GM12878 (cell line): ENCODE results near the gene DNASE1L1. TPM values are rescaled to one million over a fixed set of nuclear protein-coding genes. Genes with fewer than 3 reads are reported as not detected.

ENCODE experiments used
- CEBPB ChIP-seq, 2 experiments: fragments of 150-350 bp in 1 of 2; IDR thresholded peaks; 2 replicates each; pipeline ENCODE4 v1.6.1; 2012 to 2014; ENCODE audit warnings: low read depth in 2 of 2, low read length in 2 of 2, borderline replicate concordance in 1 of 2, inconsistent platforms in 1 of 2
- IKZF2 ChIP-seq, 2 experiments: fragments of 450-650 bp; IDR thresholded peaks; 2 replicates each; pipeline ENCODE4 v1.6.1; 2017; ENCODE audit warnings: mild to moderate bottlenecking in 2 of 2, moderate library complexity in 2 of 2
- KLF5 ChIP-seq: fragments of 450-650 bp; IDR thresholded peaks from 2 replicates; pipeline ENCODE4 v1.6.1; 2014; ENCODE audit warnings: mild to moderate bottlenecking; ENCODE audit not compliant: partially characterized antibody
- PAX5 ChIP-seq: IDR thresholded peaks from 2 replicates; pipeline ENCODE4 v1.6.1; 2011; ENCODE audit warnings: low read depth, low read length, borderline replicate concordance
- RAD21 ChIP-seq: IDR thresholded peaks from 2 replicates; pipeline ENCODE4 v1.6.1; 2011; ENCODE audit warnings: mild to moderate bottlenecking, low read depth, low read length, moderate library complexity; ENCODE audit not compliant: insufficient read depth
- RUNX3 ChIP-seq: IDR thresholded peaks from 2 replicates; pipeline ENCODE4 v1.6.1; 2012; ENCODE audit warnings: low read length, inconsistent platforms
- SMAD1 ChIP-seq: fragments of 450-650 bp; IDR thresholded peaks from 2 replicates; pipeline ENCODE4 v1.6.1; 2018; ENCODE audit warnings: mild to moderate bottlenecking, low read depth; ENCODE audit not compliant: partially characterized antibody
- SP1 ChIP-seq: IDR thresholded peaks from one replicate; pipeline ENCODE4 v1.6.1; 2011; ENCODE audit warnings: low read depth, low read length
- SREBF2 ChIP-seq: IDR thresholded peaks from 2 replicates; pipeline ENCODE4 v1.6.1; 2012; ENCODE audit warnings: mild to moderate bottlenecking, low read length
- TCF12 ChIP-seq: IDR thresholded peaks from 2 replicates; pipeline ENCODE4 v1.6.1; 2011; ENCODE audit warnings: low read depth, mild to moderate bottlenecking, low read length
- ZNF217 ChIP-seq: fragments of 450-650 bp; IDR thresholded peaks from 2 replicates; pipeline ENCODE4 v1.6.1; 2017; ENCODE audit warnings: antibody characterized with exemption, mild to moderate bottlenecking
- ZNF384 ChIP-seq: IDR thresholded peaks from 2 replicates; pipeline ENCODE4 v1.6.1; 2012; ENCODE audit warnings: low read depth, mild to moderate bottlenecking, low read length, improper control_type of control experiment, borderline replicate concordance
- polyA plus RNA-seq, 11 experiments: library from polyadenylated mRNA; depleted of rRNA in 4 of 11; unstranded in 6 of 11; stranded (reverse) in 5 of 11; fragments of >200 nt; fragmentation: Nextera tagmentation in 4 of 11; fragmentation: Illumina TruSeq in 1 of 11; extraction: Ambion mirVana in 4 of 11; extraction: Trizol in 1 of 11; gene quantifications; 1 replicate in 1 of 11; 2 replicates in 10 of 11; pipeline versions ENCODE4 v1.2.1 to v1.2.3, GENCODE V29; 2011 to 2016; ENCODE audit warnings: inconsistent platforms in 2 of 11, missing spikeins in 2 of 11, low read depth in 1 of 11
- total RNA-seq, 4 experiments: library from RNA; depleted of rRNA in 3 of 4; stranded (reverse); fragments of >200 nt in 3 of 4; fragmentation: Illumina TruSeq in 1 of 4; extraction: Trizol in 1 of 4; gene quantifications; 2 replicates each; pipeline versions ENCODE4 v1.2.1 to v1.2.3, GENCODE V29; 2013 to 2021
- TF ChIP-seq, protein P1 (sequence below): fragments of 150-350 bp; IDR thresholded peaks from 2 replicates; pipeline ENCODE4 v1.6.1; 2014; ENCODE audit warnings: mild to moderate bottlenecking, low read depth, low read length
- TF ChIP-seq, protein P2 (sequence below): IDR thresholded peaks from 2 replicates; pipeline ENCODE4 v1.6.1; 2012; ENCODE audit warnings: low read depth, low read length, improper control_type of control experiment
- TF ChIP-seq, protein P3 (sequence below): IDR thresholded peaks from 2 replicates; pipeline ENCODE4 v1.6.1; 2012; ENCODE audit warnings: mild to moderate bottlenecking, low read depth, low read length

Gene DNASE1L1
- total and polyA plus RNA-seq, 10 of the 15 experiments (the other 5 are each of a cell fraction or from before 2014, with no cell fraction given) = 0.60 to 22.7 (median 6.8) TPM

DNA sequence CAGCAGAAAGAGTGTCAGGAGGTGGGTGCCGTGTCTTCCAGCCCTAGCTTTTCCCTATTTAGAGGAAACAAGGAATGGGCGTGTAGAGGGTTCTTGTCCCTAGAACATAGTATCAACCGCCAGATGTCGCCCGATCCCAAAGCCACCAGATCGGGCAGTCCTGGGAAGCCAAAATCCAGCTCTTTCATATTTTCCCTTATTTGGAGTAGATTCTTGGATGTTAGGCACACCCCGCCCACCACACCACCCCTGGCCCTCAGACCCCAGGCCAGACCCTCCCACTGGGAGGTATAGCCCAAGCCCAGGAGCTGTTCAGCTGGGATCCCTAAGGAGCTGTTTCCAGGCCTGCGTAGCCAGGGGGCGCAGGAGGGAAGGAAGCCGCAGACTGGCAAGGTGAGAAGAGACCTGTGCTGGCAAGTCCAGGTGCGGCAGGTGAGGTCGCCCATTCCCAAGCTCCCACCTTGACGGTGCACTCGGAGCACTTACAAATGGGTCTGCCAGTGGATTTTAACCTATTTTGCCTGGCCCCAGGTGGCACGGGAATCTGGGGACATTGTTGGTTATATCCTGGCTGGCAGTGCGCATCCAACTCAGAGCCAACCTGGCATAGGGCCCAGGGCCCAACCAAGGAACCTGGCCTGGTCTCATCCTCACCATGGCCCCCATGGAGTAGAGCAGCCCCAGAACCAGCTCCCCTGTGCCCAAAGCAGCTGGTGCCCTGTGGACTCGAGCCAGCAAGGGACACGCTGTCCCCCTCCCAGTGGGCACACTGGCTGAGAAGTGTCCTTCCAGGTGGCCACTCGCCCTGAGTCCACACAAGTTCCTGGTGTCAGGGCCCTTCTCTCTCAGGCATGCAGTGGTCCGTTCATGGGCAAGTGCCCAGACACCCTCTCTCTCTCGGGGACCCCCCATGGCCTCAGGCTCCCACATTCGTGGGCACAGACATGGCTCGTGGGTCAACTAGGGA, 35.4 kb downstream of the DNASE1L1 start (continued):
- TF ChIP-seq, protein P1, sequence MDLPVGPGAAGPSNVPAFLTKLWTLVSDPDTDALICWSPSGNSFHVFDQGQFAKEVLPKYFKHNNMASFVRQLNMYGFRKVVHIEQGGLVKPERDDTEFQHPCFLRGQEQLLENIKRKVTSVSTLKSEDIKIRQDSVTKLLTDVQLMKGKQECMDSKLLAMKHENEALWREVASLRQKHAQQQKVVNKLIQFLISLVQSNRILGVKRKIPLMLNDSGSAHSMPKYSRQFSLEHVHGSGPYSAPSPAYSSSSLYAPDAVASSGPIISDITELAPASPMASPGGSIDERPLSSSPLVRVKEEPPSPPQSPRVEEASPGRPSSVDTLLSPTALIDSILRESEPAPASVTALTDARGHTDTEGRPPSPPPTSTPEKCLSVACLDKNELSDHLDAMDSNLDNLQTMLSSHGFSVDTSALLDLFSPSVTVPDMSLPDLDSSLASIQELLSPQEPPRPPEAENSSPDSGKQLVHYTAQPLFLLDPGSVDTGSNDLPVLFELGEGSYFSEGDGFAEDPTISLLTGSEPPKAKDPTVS = no peak
- no peak for TF ChIP-seq ZNF217
- TF ChIP-seq, protein P2, sequence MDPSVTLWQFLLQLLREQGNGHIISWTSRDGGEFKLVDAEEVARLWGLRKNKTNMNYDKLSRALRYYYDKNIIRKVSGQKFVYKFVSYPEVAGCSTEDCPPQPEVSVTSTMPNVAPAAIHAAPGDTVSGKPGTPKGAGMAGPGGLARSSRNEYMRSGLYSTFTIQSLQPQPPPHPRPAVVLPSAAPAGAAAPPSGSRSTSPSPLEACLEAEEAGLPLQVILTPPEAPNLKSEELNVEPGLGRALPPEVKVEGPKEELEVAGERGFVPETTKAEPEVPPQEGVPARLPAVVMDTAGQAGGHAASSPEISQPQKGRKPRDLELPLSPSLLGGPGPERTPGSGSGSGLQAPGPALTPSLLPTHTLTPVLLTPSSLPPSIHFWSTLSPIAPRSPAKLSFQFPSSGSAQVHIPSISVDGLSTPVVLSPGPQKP = no peak
- TF ChIP-seq KLF5 = no peak
- TF ChIP-seq RUNX3 = peak; percentile 55
- no peak for TF ChIP-seq ZNF384
- TF ChIP-seq RAD21 = peak; percentile 26; the same call in 1 of the 2 replicates
- peak; percentile 64 to 79; a peak in 3 of 4 replicates for TF ChIP-seq IKZF2 (IDR thresholded peaks at IDR 0.05)
- no peak for TF ChIP-seq SP1
- TF ChIP-seq SREBF2 = no peak
- TF ChIP-seq, protein P3, sequence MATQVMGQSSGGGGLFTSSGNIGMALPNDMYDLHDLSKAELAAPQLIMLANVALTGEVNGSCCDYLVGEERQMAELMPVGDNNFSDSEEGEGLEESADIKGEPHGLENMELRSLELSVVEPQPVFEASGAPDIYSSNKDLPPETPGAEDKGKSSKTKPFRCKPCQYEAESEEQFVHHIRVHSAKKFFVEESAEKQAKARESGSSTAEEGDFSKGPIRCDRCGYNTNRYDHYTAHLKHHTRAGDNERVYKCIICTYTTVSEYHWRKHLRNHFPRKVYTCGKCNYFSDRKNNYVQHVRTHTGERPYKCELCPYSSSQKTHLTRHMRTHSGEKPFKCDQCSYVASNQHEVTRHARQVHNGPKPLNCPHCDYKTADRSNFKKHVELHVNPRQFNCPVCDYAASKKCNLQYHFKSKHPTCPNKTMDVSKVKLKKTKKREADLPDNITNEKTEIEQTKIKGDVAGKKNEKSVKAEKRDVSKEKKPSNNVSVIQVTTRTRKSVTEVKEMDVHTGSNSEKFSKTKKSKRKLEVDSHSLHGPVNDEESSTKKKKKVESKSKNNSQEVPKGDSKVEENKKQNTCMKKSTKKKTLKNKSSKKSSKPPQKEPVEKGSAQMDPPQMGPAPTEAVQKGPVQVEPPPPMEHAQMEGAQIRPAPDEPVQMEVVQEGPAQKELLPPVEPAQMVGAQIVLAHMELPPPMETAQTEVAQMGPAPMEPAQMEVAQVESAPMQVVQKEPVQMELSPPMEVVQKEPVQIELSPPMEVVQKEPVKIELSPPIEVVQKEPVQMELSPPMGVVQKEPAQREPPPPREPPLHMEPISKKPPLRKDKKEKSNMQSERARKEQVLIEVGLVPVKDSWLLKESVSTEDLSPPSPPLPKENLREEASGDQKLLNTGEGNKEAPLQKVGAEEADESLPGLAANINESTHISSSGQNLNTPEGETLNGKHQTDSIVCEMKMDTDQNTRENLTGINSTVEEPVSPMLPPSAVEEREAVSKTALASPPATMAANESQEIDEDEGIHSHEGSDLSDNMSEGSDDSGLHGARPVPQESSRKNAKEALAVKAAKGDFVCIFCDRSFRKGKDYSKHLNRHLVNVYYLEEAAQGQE = no peak
- no peak for TF ChIP-seq SMAD1
- no peak for TF ChIP-seq PAX5
- TF ChIP-seq TCF12 = no peak
- TF ChIP-seq CEBPB (IDR thresholded peaks at IDR 0.05; ENCODE audit: borderline replicate concordance in 1 of 2, low read depth in 2 of 2, low read length in 2 of 2) = no peak
- TF ChIP-seq, all 136 proteins: peak for 8
